ENCODE measurements around the gene PLCG1. TPM values are rescaled to one million over a fixed set of nuclear protein-coding genes. Genes with fewer than 3 reads are reported as not detected.

Gene PLCG1
- total RNA-seq, 2 experiments from 2014 or later, result 387 to 404 TPM

- TF ChIP-seq CTCF (IDR thresholded peaks at IDR 0.05), result no peak
- H3K36me3 ChIP-seq (ENCODE audit: insufficient read depth, low read length), result peaks cover 6% of the 10 kb centered on the region
- H3K27me3 ChIP-seq (ENCODE audit: control insufficient read depth in 1 of 2, insufficient read depth in 2 of 2, low read length in 2 of 2), result no peaks in the 10 kb centered on the region
- intact Hi-C loops (cut with DNase I, micrococcal nuclease), result loop anchor here in 1 of 2 experiments (5.0 kb wide), 1 partner anchor 111 kb away; no protein-coding TSS in a partner anchor
- Mint-ChIP-seq H3K4me1 (ENCODE audit: low read depth) (peaks cover 95% of the 10 kb centered on the region), H3K36me3 (ENCODE audit: low read depth) (peaks cover 39% of the 10 kb centered on the region), H3K4me3 (peak overlapping the region; percentile 90), H3K9me3 (no peaks in the 10 kb centered on the region), H3K27ac (peak overlapping the region; percentile 96), H3K27me3 (no peaks in the 10 kb centered on the region)
- H3K4me1 ChIP-seq (ENCODE audit: insufficient read depth, low read length), result peaks cover 89% of the 10 kb centered on the region
- ATAC-seq (ENCODE audit: poor library complexity), result peak; percentile 70
- POLR2A ChIA-PET, result interaction anchor here (1.0 to 14.5 kb wide), 5 partner anchors 8 to 475 kb away, joined by 3 to 403 read pairs (median 6); partner anchors contain the start of gene CHD6
- peak in 9 of 14 experiments; percentile 24 to 73 (median 49) for DNase-seq
- no peaks in the 10 kb centered on the region for H3K9me3 ChIP-seq (ENCODE audit: control insufficient read depth in 1 of 2, insufficient read depth in 1 of 2, low read length in 2 of 2)
- peak overlapping the region; percentile 83 to 87 for H3K27ac ChIP-seq (ENCODE audit: low read depth in 1 of 2, low read length in 2 of 2)
- H3K4me3 ChIP-seq (ENCODE audit: low read length), result peak overlapping the region; percentile 90
- CTCF ChIA-PET, result interaction anchor here (1.1 to 2.1 kb wide), 3 partner anchors 9 to 14 kb away, joined by 3 to 10 read pairs (median 5); no protein-coding TSS in a partner anchor
Observed at GRCh38 chr20:41142919-41143318, 5.6 kb downstream of the PLCG1 start.

GRCh38 chr20:41143354-41143753 lies 6.0 kb downstream of the PLCG1 start:
- Histone ChIP-seq H3K36me3 (ENCODE audit: insufficient read depth, low read length) (peaks cover 6% of the 10 kb centered on the region), H3K4me1 (ENCODE audit: insufficient read depth, low read length) (peaks cover 89% of the 10 kb centered on the region), H3K27me3 (ENCODE audit: control insufficient read depth in 1 of 2, insufficient read depth in 2 of 2, low read length in 2 of 2) (no peaks in the 10 kb centered on the region), H3K27ac (ENCODE audit: low read depth in 1 of 2, low read length in 2 of 2) (peak overlapping the region; percentile 83 to 87), H3K4me3 (ENCODE audit: low read length) (peak overlapping the region; percentile 90), H3K9me3 (ENCODE audit: control insufficient read depth in 1 of 2, insufficient read depth in 1 of 2, low read length in 2 of 2) (no peaks in the 10 kb centered on the region)
- H3K4me1 Mint-ChIP-seq (ENCODE audit: low read depth), result peaks cover 96% of the 10 kb centered on the region
- peaks cover 37% of the 10 kb centered on the region for H3K36me3 Mint-ChIP-seq (ENCODE audit: low read depth)
- no peak for ATAC-seq (ENCODE audit: poor library complexity)
- DNase-seq, result peak in 1 of 14 experiments; percentile 4
- TF ChIP-seq CTCF (IDR thresholded peaks at IDR 0.05), result no peak
- peak overlapping the region; percentile 96 for H3K27ac Mint-ChIP-seq
- H3K9me3 Mint-ChIP-seq, result no peaks in the 10 kb centered on the region
- ChIA-PET POLR2A (interaction anchor here (1.1 to 14.5 kb wide), 4 partner anchors 8 to 475 kb away, joined by 4 to 403 read pairs (median 52); partner anchors contain the start of gene CHD6), CTCF (interaction anchor here (1.1 to 2.1 kb wide), 3 partner anchors 9 to 14 kb away, joined by 3 to 10 read pairs (median 5); no protein-coding TSS in a partner anchor)
- peak overlapping the region; percentile 90 for H3K4me3 Mint-ChIP-seq
- intact Hi-C loops (cut with DNase I, micrococcal nuclease), result loop anchor here in 1 of 2 experiments (5.0 kb wide), 1 partner anchor 111 kb away; no protein-coding TSS in a partner anchor
- no peaks in the 10 kb centered on the region for H3K27me3 Mint-ChIP-seq

- DNase-seq (no peak), ATAC-seq (ENCODE audit: poor library complexity) (no peak)
- no peaks in the 10 kb centered on the region for H3K27me3 ChIP-seq (ENCODE audit: control insufficient read depth in 1 of 2, insufficient read depth in 2 of 2, low read length in 2 of 2)
- no peaks in the 10 kb centered on the region for H3K9me3 ChIP-seq (ENCODE audit: control insufficient read depth in 1 of 2, insufficient read depth in 1 of 2, low read length in 2 of 2)
- Mint-ChIP-seq H3K4me1 (ENCODE audit: low read depth) (peaks cover 95% of the 10 kb centered on the region), H3K27me3 (no peaks in the 10 kb centered on the region), H3K36me3 (ENCODE audit: low read depth) (peaks cover 26% of the 10 kb centered on the region), H3K9me3 (no peaks in the 10 kb centered on the region), H3K4me3 (peak overlapping the region; percentile 90), H3K27ac (peak overlapping the region; percentile 96)
- intact Hi-C loops (cut with DNase I, micrococcal nuclease), result no loop called here
- H3K4me1 ChIP-seq (ENCODE audit: insufficient read depth, low read length), result peaks cover 100% of the 10 kb centered on the region
- ChIA-PET CTCF (interaction anchor here (2.1 kb wide), 1 partner anchor 12 kb away, joined by 5 read pairs; no protein-coding TSS in a partner anchor), POLR2A (interaction anchor here (0.6 to 14.5 kb wide), 2 partner anchors 12 to 96 kb away, joined by 3 to 403 read pairs; no protein-coding TSS in a partner anchor)
- TF ChIP-seq CTCF (IDR thresholded peaks at IDR 0.05), result no peak
- H3K36me3 ChIP-seq (ENCODE audit: insufficient read depth, low read length), result peaks cover 6% of the 10 kb centered on the region
- no peak overlapping the region for H3K4me3 ChIP-seq (ENCODE audit: low read length)
- peak overlapping the region; percentile 30 to 48 for H3K27ac ChIP-seq (ENCODE audit: low read depth in 1 of 2, low read length in 2 of 2)
Observed at GRCh38 chr20:41145317-41145716, 8.0 kb downstream of the PLCG1 start.
